ENCODE results near the gene DDX59. TPM values are rescaled to one million over a fixed set of nuclear protein-coding genes. Genes with fewer than 3 reads are reported as not detected.

The DDX59 gene
- total RNA-seq, 1 experiment from 2014 or later = 35.9 TPM

DNA sequence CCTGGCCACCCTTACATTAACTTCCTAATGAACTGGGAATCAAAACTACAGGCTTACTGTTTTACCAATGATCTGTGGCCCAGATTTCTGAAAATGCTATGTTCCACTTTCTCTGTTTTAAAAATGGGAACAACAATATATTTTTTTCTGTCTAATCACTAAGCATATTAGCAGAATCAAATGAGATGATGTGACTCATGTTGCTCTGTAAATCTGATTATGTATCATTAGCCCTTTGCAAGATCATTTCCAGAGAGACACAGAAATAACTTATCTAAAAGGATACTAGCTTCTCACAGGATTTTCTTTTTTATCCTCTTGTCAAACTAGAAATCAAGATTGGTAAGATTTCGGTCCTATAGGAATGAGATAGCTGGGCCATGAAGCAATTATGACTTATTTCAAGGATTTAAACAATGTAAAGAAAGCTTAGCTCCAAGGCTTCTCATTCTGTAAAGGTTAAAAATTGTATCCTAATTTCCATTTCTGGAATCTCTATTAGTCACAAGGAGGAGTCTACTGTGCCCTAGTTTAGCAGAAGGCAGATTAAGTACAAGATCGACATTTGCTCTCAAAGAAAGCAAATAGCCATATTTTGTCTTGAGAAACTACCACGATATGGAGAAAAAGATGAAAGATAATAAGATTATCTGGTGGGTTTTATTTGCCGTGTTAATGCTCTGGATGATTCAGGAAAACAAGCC lies 36.6 kb upstream of the DDX59 start:
- TF ChIP-seq CTCF (conservative IDR thresholded peaks at IDR 0.05) (no peak), EZH2 (IDR thresholded peaks at IDR 0.05; ENCODE audit: low read depth) (no peak)
- BruUV-seq (replicated peaks) = no TSS peak
- Histone ChIP-seq H2AFZ (no peak overlapping the region), H3F3A (ENCODE audit: insufficient read depth, low read depth) (no peaks in the 10 kb centered on the region), H3K4me2 (no peak overlapping the region), H3K27me3 (ENCODE audit: insufficient read depth, low read depth) (no peaks in the 10 kb centered on the region), H3K4me1 (replicated peaks; ENCODE audit: insufficient read depth) (no peaks in the 10 kb centered on the region), H3K9me3 (ENCODE audit: insufficient read depth, low read depth) (no peaks in the 10 kb centered on the region), H3K4me3 (no peak overlapping the region), H4K20me1 (ENCODE audit: insufficient read depth) (no peaks in the 10 kb centered on the region), H3K27ac (no peak overlapping the region), H3K79me2 (ENCODE audit: low read depth) (no peaks in the 10 kb centered on the region), H3K9me2 (ENCODE audit: insufficient read depth) (no peaks in the 10 kb centered on the region), H3K36me3 (ENCODE audit: low read depth) (no peaks in the 10 kb centered on the region)
- intact Hi-C loops (cut with micrococcal nuclease; ENCODE audit: unreplicated experiment) = no loop called here
- ChIA-PET POLR2A (ENCODE audit: unreplicated experiment) (no interaction called here), CTCF (no interaction called here)
- DNase-seq = no peak

DNA sequence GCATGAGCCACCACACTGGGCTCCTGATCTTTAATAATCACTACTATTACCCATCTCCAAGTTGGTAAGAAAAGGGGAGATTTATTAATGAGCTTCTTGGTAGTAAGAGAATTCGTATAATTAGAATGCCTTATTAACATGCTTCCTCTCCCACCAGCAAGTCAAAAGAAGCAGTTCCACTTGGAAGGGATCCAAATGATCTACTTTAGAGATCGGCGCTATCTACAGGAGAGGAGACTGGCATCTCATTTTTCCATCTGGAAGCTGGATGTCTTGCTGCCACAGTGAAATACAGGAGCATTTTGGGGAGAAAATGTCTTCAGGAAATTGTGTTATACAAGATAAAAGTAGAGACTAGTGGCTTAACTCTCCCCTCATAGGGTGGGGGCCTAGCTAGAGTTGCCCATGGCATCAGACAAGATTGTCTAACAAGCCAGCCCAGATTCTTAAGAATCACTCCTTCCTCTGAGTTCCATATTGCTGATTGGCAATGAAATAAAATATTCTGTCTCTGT lies 35.3 kb upstream of the DDX59 start:
- Histone ChIP-seq H3K79me2 (ENCODE audit: low read depth) (no peaks in the 10 kb centered on the region), H3K9me3 (ENCODE audit: insufficient read depth, low read depth) (no peaks in the 10 kb centered on the region), H3K27me3 (ENCODE audit: insufficient read depth, low read depth) (no peaks in the 10 kb centered on the region), H3K4me2 (no peak overlapping the region), H3K9me2 (ENCODE audit: insufficient read depth) (no peaks in the 10 kb centered on the region), H3K27ac (no peak overlapping the region), H2AFZ (no peak overlapping the region), H3K4me1 (replicated peaks; ENCODE audit: insufficient read depth) (no peaks in the 10 kb centered on the region), H3K4me3 (no peak overlapping the region), H4K20me1 (ENCODE audit: insufficient read depth) (no peaks in the 10 kb centered on the region), H3F3A (ENCODE audit: insufficient read depth, low read depth) (no peaks in the 10 kb centered on the region), H3K36me3 (ENCODE audit: low read depth) (no peaks in the 10 kb centered on the region)
- TF ChIP-seq EZH2 (IDR thresholded peaks at IDR 0.05; ENCODE audit: low read depth) = no peak
- ChIA-PET POLR2A (ENCODE audit: unreplicated experiment) (no interaction called here), CTCF (no interaction called here)
- no peak for DNase-seq
- BruUV-seq (replicated peaks) = no TSS peak
- intact Hi-C loops (cut with micrococcal nuclease; ENCODE audit: unreplicated experiment) = no loop called here

DNA sequence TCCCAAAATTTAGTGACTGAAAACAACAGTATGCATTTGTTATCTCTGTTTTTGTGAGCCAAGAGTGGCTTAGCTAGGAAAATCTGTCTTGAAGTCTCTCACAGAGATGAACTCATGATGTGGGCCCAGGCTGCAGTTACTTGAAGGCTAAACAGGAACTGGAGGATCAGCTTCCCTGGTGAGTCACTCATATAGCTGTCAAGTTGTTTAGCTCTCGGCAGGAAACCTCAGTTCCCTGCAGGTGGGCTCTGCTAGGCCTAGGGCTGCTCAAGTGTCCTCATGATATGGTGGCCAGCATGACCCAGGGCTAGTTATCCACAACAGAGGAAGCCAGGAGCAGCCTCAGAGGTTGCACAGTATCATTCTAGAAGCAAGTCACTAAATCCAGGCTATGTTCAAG lies 30.2 kb upstream of the DDX59 start:
- intact Hi-C loops (cut with micrococcal nuclease; ENCODE audit: unreplicated experiment) = no loop called here
- no peak overlapping the region for H3K4me2 ChIP-seq
- H3F3A ChIP-seq (ENCODE audit: insufficient read depth, low read depth) = no peaks in the 10 kb centered on the region
- no peak for TF ChIP-seq CTCF (conservative IDR thresholded peaks at IDR 0.05)
- TF ChIP-seq EZH2 (IDR thresholded peaks at IDR 0.05; ENCODE audit: low read depth) = no peak
- no peaks in the 10 kb centered on the region for H3K27me3 ChIP-seq (ENCODE audit: insufficient read depth, low read depth)
- no peak overlapping the region for H3K4me3 ChIP-seq
- ChIA-PET POLR2A (ENCODE audit: unreplicated experiment) (no interaction called here), CTCF (no interaction called here)
- H2AFZ ChIP-seq = no peak overlapping the region
- BruUV-seq (replicated peaks) = no TSS peak
- H3K79me2 ChIP-seq (ENCODE audit: low read depth) = no peaks in the 10 kb centered on the region
- H3K36me3 ChIP-seq (ENCODE audit: low read depth) = no peaks in the 10 kb centered on the region
- no peaks in the 10 kb centered on the region for H3K9me2 ChIP-seq (ENCODE audit: insufficient read depth)
- no peak for DNase-seq
- no peaks in the 10 kb centered on the region for H4K20me1 ChIP-seq (ENCODE audit: insufficient read depth)
- H3K4me1 ChIP-seq (replicated peaks; ENCODE audit: insufficient read depth) = no peaks in the 10 kb centered on the region
- no peak overlapping the region for H3K27ac ChIP-seq
- H3K9me3 ChIP-seq (ENCODE audit: insufficient read depth, low read depth) = no peaks in the 10 kb centered on the region

GRCh38 chr1:200694738-200695137 lies 25.0 kb upstream of the DDX59 start:
- Histone ChIP-seq H3K4me1 (replicated peaks; ENCODE audit: insufficient read depth) (no peaks in the 10 kb centered on the region), H4K20me1 (ENCODE audit: insufficient read depth) (no peaks in the 10 kb centered on the region), H3K27ac (no peak overlapping the region), H3K27me3 (ENCODE audit: insufficient read depth, low read depth) (no peaks in the 10 kb centered on the region), H3F3A (ENCODE audit: insufficient read depth, low read depth) (no peaks in the 10 kb centered on the region), H3K9me3 (ENCODE audit: insufficient read depth, low read depth) (no peaks in the 10 kb centered on the region), H3K36me3 (ENCODE audit: low read depth) (no peaks in the 10 kb centered on the region), H3K4me3 (no peak overlapping the region), H3K4me2 (no peak overlapping the region), H3K79me2 (ENCODE audit: low read depth) (no peaks in the 10 kb centered on the region), H3K9me2 (ENCODE audit: insufficient read depth) (no peaks in the 10 kb centered on the region), H2AFZ (no peak overlapping the region)
- DNase-seq = no peak
- CTCF ChIA-PET = interaction anchor here (0.7 kb wide), 1 partner anchor 34 kb away, joined by 4 read pairs; no protein-coding TSS in a partner anchor
- no peak for TF ChIP-seq EZH2 (IDR thresholded peaks at IDR 0.05; ENCODE audit: low read depth)
- TF ChIP-seq CTCF (conservative IDR thresholded peaks at IDR 0.05) = no peak
- BruUV-seq (replicated peaks) = no TSS peak
- POLR2A ChIA-PET (ENCODE audit: unreplicated experiment) = no interaction called here
- intact Hi-C loops (cut with micrococcal nuclease; ENCODE audit: unreplicated experiment) = no loop called here
